GM12878 (cell line): ENCODE data around the gene TMEM132C. TPM values are rescaled to one million over a fixed set of nuclear protein-coding genes. Genes with fewer than 3 reads are reported as not detected.

Experiments used
- ATAC-seq: fragments of 200-7000 bp; cut with Tn5 transposase; 3 replicates; pipeline ENCODE4 v1.9.1; 2020; ENCODE audit warnings: mild to moderate bottlenecking, moderate library complexity
- BruUV-seq: library from RNA; stranded (reverse); fragments of 400-500 nt; replicated peaks from 2 replicates; lab custom pipeline; 2021; lab: Mats Ljungman, UMichigan
- CTCF ChIA-PET: fragments of 300-600 bp; sonication (Branson Sonifier 250); formaldehyde crosslinking; extraction: SDS; loops from one replicate; lab custom pipeline; 2021; ENCODE audit warnings: inconsistent platforms; lab: Yijun Ruan, JAX
- POLR2A ChIA-PET: fragments of 350-600 bp; formaldehyde crosslinking; extraction: SDS; loops from one replicate; lab custom pipeline; 2021; ENCODE audit warnings: inconsistent platforms; lab: Charles Lee
- RAD21 ChIA-PET: fragments of 300-600 bp; sonication (Branson Sonifier 250); formaldehyde crosslinking; loops from one replicate; lab custom pipeline; 2023; ENCODE audit warnings: antibody characterized with exemption; ENCODE audit not compliant: unreplicated experiment; lab: Charles Lee
- SMC1A ChIA-PET: fragments of 300-600 bp; sonication (Branson Sonifier 250); formaldehyde crosslinking; loops from one replicate; lab custom pipeline; 2023; ENCODE audit not compliant: unreplicated experiment, uncharacterized antibody; lab: Charles Lee
- DNase-seq: peaks from one replicate; pipeline ENCODE4 v3.0.0-alpha.2; 2011; ENCODE audit warnings: low read depth, low spot score
- FAIRE-seq: peaks from 3 replicates; lab custom pipeline; 2011; peaks lifted over from hg19 to GRCh38; lab: Jason Lieb, UNC
- H2AFZ ChIP-seq: 2 replicates; pipeline ENCODE4 v1.6.0; 2011; ENCODE audit warnings: low read depth, low read length, control low read depth; ENCODE audit not compliant: control insufficient read depth
- H3K27ac ChIP-seq: 2 replicates; pipeline ENCODE4 v1.5.1; 2011; ENCODE audit warnings: control low read depth; ENCODE audit not compliant: control insufficient read depth, insufficient read depth
- H3K27me3 ChIP-seq, 2 experiments: replicated peaks in 1 of 2; 2 replicates each; pipeline versions ENCODE4 v1.6.0 to v1.6.1; 2011; ENCODE audit warnings: low read length in 1 of 2; ENCODE audit not compliant: control insufficient read depth in 2 of 2, insufficient read depth in 2 of 2
- H3K36me3 ChIP-seq, 2 experiments: 2 replicates each; pipeline ENCODE4 v1.5.1; 2011; ENCODE audit warnings: low read length in 1 of 2; ENCODE audit not compliant: control insufficient read depth in 2 of 2, insufficient read depth in 2 of 2
- H3K4me1 ChIP-seq: 2 replicates; pipeline ENCODE4 v1.6.1; 2011; ENCODE audit warnings: mild to moderate bottlenecking, low read length, moderate library complexity, mixed read lengths; ENCODE audit not compliant: control insufficient read depth, insufficient read depth
- H3K4me2 ChIP-seq: 2 replicates; pipeline ENCODE4 v1.6.0; 2011; ENCODE audit warnings: control low read depth; ENCODE audit not compliant: control insufficient read depth, insufficient read depth
- H3K4me3 ChIP-seq: fragments of 200-600 bp; sonication (generic); 2 replicates; pipeline ENCODE4 v1.5.1; 2016
- H3K79me2 ChIP-seq: 2 replicates; pipeline ENCODE4 v1.6.0; 2011; ENCODE audit warnings: low read length; ENCODE audit not compliant: control insufficient read depth, insufficient read depth
- H3K9ac ChIP-seq: 2 replicates; pipeline ENCODE4 v1.8.0; 2011; ENCODE audit warnings: low read length, control low read depth, mixed read lengths; ENCODE audit not compliant: control insufficient read depth, insufficient read depth
- H3K9me3 ChIP-seq: replicated peaks from 3 replicates; pipeline ENCODE4 v1.5.1; 2011; ENCODE audit warnings: mild to moderate bottlenecking, low read length; ENCODE audit not compliant: control insufficient read depth, insufficient read depth
- H4K20me1 ChIP-seq: 2 replicates; pipeline ENCODE4 v1.6.0; 2011; ENCODE audit not compliant: control insufficient read depth, insufficient read depth
- ASH2L ChIP-seq: fragments of 300-600, 200-600 bp; sonication (generic); IDR thresholded peaks from 2 replicates; pipeline ENCODE4 v1.6.1; 2017; ENCODE audit warnings: low read depth, mild to moderate bottlenecking, borderline replicate concordance
- IKZF2 ChIP-seq, 2 experiments: fragments of 450-650 bp; IDR thresholded peaks; 2 replicates each; pipeline ENCODE4 v1.6.1; 2017; ENCODE audit warnings: mild to moderate bottlenecking in 2 of 2, moderate library complexity in 2 of 2
- RB1 ChIP-seq: fragments of 450-650 bp; formaldehyde crosslinking; IDR thresholded peaks from 2 replicates; pipeline ENCODE4 v1.6.1; 2017; ENCODE audit warnings: mild to moderate bottlenecking, borderline replicate concordance
- SRF ChIP-seq, 2 experiments: IDR thresholded peaks; 2 replicates each; pipeline ENCODE4 v1.6.1; 2011; ENCODE audit warnings: low read depth in 2 of 2, low read length in 2 of 2, mild to moderate bottlenecking in 1 of 2, moderate library complexity in 1 of 2
- WGBS: methylation state at CpG from one replicate; pipeline ENCODE4 v1.1.6; 2016; ENCODE audit warnings: low lambda C conversion rate; ENCODE audit not compliant: insufficient replicate concordance, insufficient coverage; ENCODE audit errors: missing lambda C conversion rate; 5-methylcytosine and 5-hydroxymethylcytosine counted together
- in situ Hi-C: fragments of 300-500 bp; cut with MboI; formaldehyde crosslinking; loops from 9 replicates; pipeline ENCODE4 v1.14.3; 2018; ENCODE audit warnings: mixed read lengths
- intact Hi-C: fragments of 100-400 bp; cut with micrococcal nuclease; formaldehyde crosslinking; loops from one replicate; pipeline ENCODE4 v1.14.2; 2022; ENCODE audit not compliant: unreplicated experiment
- polyA plus RNA-seq, 11 experiments: library from polyadenylated mRNA; depleted of rRNA in 4 of 11; unstranded in 6 of 11; stranded (reverse) in 5 of 11; fragments of >200 nt; fragmentation: Nextera tagmentation in 4 of 11; fragmentation: Illumina TruSeq in 1 of 11; extraction: Ambion mirVana in 4 of 11; extraction: Trizol in 1 of 11; gene quantifications; 1 replicate in 1 of 11; 2 replicates in 10 of 11; pipeline versions ENCODE4 v1.2.1 to v1.2.3, GENCODE V29; 2011 to 2016; ENCODE audit warnings: inconsistent platforms in 2 of 11, missing spikeins in 2 of 11, low read depth in 1 of 11
- total RNA-seq, 4 experiments: library from RNA; depleted of rRNA in 3 of 4; stranded (reverse); fragments of >200 nt in 3 of 4; fragmentation: Illumina TruSeq in 1 of 4; extraction: Trizol in 1 of 4; gene quantifications; 2 replicates each; pipeline versions ENCODE4 v1.2.1 to v1.2.3, GENCODE V29; 2013 to 2021
- TF ChIP-seq, protein P1 (sequence below): IDR thresholded peaks from 2 replicates; pipeline ENCODE4 v1.6.1; 2012; ENCODE audit warnings: low read length, inconsistent platforms
- TF ChIP-seq, protein P2 (sequence below): fragments of 450-650 bp; IDR thresholded peaks from 2 replicates; pipeline ENCODE4 v1.6.1; 2017; ENCODE audit warnings: antibody characterized with exemption, mild to moderate bottlenecking, moderate library complexity

The TMEM132C gene
- total and polyA plus RNA-seq, 10 of the 15 experiments (the other 5 are each of a cell fraction or from before 2014, with no cell fraction given) = not detected

DNA sequence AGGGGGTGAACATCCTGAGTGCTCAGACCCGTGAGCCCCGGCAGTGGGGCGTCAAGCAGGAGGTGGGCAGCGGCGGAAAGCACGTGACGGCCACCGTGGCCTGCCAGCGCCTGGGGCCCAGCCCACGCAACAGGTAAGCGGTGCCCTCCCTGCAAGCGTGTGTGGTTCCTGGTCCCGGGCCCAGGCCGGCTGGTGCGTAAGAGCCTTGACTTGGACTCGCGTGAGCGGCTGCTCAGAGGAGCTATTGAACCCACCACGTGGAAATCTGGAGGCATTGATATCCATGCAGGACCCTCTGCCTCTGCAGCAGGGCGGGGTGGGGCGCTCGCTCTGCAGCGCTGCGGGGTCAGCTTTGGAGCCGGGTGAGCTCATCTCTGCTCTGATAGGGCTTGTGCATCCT lies 277.0 kb downstream of the TMEM132C start:
- intact Hi-C loops (no loop called here), in situ Hi-C loops (no loop called here)
- Histone ChIP-seq H3K27me3 (no peaks in the 10 kb centered on the region), H3K4me3 (no peak overlapping the region), H4K20me1 (no peaks in the 10 kb centered on the region), H3K36me3 (no peaks in the 10 kb centered on the region), H3K4me2 (no peak overlapping the region), H3K79me2 (no peaks in the 10 kb centered on the region), H2AFZ (no peak overlapping the region), H3K9ac (no peak overlapping the region)
- ChIA-PET POLR2A (no interaction called here), CTCF (no interaction called here), SMC1A (interaction anchor here (1.2 kb wide), 1 partner anchor 284 kb away, joined by 3 read pairs; no protein-coding TSS in a partner anchor)
- no peak for DNase-seq
- ATAC-seq = no peak
- 77% methylated on average over 25 of the region's 25 CpGs for whole genome bisulfite sequencing
- TF ChIP-seq RB1 (no peak), SRF (IDR thresholded peaks at IDR 0.05; ENCODE audit: low read depth in 2 of 2, low read length in 2 of 2) (no peak), IKZF2 (IDR thresholded peaks at IDR 0.05) (no peak), ASH2L (no peak)
- TF ChIP-seq, protein P1, sequence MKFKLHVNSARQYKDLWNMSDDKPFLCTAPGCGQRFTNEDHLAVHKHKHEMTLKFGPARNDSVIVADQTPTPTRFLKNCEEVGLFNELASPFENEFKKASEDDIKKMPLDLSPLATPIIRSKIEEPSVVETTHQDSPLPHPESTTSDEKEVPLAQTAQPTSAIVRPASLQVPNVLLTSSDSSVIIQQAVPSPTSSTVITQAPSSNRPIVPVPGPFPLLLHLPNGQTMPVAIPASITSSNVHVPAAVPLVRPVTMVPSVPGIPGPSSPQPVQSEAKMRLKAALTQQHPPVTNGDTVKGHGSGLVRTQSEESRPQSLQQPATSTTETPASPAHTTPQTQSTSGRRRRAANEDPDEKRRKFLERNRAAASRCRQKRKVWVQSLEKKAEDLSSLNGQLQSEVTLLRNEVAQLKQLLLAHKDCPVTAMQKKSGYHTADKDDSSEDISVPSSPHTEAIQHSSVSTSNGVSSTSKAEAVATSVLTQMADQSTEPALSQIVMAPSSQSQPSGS = no peak
- TF ChIP-seq, protein P2, sequence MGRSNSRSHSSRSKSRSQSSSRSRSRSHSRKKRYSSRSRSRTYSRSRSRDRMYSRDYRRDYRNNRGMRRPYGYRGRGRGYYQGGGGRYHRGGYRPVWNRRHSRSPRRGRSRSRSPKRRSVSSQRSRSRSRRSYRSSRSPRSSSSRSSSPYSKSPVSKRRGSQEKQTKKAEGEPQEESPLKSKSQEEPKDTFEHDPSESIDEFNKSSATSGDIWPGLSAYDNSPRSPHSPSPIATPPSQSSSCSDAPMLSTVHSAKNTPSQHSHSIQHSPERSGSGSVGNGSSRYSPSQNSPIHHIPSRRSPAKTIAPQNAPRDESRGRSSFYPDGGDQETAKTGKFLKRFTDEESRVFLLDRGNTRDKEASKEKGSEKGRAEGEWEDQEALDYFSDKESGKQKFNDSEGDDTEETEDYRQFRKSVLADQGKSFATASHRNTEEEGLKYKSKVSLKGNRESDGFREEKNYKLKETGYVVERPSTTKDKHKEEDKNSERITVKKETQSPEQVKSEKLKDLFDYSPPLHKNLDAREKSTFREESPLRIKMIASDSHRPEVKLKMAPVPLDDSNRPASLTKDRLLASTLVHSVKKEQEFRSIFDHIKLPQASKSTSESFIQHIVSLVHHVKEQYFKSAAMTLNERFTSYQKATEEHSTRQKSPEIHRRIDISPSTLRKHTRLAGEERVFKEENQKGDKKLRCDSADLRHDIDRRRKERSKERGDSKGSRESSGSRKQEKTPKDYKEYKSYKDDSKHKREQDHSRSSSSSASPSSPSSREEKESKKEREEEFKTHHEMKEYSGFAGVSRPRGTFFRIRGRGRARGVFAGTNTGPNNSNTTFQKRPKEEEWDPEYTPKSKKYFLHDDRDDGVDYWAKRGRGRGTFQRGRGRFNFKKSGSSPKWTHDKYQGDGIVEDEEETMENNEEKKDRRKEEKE = no peak
- TF ChIP-seq, all 136 proteins: peak for 0
- H3K9me3 ChIP-seq = no peaks in the 10 kb centered on the region
- no peak overlapping the region for H3K27ac ChIP-seq
- RAD21 ChIA-PET = no interaction called here
- no peaks in the 10 kb centered on the region for H3K4me1 ChIP-seq
- BruUV-seq = no TSS peak
- FAIRE-seq = no peak
